ENCODE results near the gene ADAM15. TPM values are rescaled to one million over a fixed set of nuclear protein-coding genes. Genes with fewer than 3 reads are reported as not detected.

Gene ADAM15
- total RNA-seq, 1 donor from 2014 or later = 15.7 TPM

GRCh38 chr1:155110826-155111225, 59.7 kb downstream of the ADAM15 start:
- no peak for TF ChIP-seq EZH2 (IDR thresholded peaks at IDR 0.05)
- no peak for TF ChIP-seq EZH2phosphoT487 (IDR thresholded peaks at IDR 0.05)
- TF ChIP-seq, protein P1, sequence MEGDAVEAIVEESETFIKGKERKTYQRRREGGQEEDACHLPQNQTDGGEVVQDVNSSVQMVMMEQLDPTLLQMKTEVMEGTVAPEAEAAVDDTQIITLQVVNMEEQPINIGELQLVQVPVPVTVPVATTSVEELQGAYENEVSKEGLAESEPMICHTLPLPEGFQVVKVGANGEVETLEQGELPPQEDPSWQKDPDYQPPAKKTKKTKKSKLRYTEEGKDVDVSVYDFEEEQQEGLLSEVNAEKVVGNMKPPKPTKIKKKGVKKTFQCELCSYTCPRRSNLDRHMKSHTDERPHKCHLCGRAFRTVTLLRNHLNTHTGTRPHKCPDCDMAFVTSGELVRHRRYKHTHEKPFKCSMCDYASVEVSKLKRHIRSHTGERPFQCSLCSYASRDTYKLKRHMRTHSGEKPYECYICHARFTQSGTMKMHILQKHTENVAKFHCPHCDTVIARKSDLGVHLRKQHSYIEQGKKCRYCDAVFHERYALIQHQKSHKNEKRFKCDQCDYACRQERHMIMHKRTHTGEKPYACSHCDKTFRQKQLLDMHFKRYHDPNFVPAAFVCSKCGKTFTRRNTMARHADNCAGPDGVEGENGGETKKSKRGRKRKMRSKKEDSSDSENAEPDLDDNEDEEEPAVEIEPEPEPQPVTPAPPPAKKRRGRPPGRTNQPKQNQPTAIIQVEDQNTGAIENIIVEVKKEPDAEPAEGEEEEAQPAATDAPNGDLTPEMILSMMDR (IDR thresholded peaks at IDR 0.05) = no peak
- H3K9ac ChIP-seq = no peak overlapping the region
- no peaks in the 10 kb centered on the region for H3K4me1 ChIP-seq
- no peaks in the 10 kb centered on the region for H3F3A ChIP-seq (ENCODE audit: low read depth)
- peaks cover 7% of the 10 kb centered on the region for H3K4me1 Mint-ChIP-seq
- no peak overlapping the region for H3K27ac ChIP-seq
- H3K79me2 ChIP-seq (ENCODE audit: low read depth) = no peaks in the 10 kb centered on the region
- H3K9me3 ChIP-seq (ENCODE audit: low read depth) = no peaks in the 10 kb centered on the region
- no peaks in the 10 kb centered on the region for H3K36me3 ChIP-seq
- H3K4me3 Mint-ChIP-seq = no peak overlapping the region
- H2AFZ ChIP-seq (replicated peaks) = no peak overlapping the region
- H3K4me2 ChIP-seq = no peak overlapping the region
- no peaks in the 10 kb centered on the region for H3K9me3 Mint-ChIP-seq
- H3K27me3 ChIP-seq = peaks cover 10% of the 10 kb centered on the region
- no peaks in the 10 kb centered on the region for H4K20me1 ChIP-seq (ENCODE audit: low read depth)
- no peak overlapping the region for H3K4me3 ChIP-seq
- H3K36me3 Mint-ChIP-seq = no peaks in the 10 kb centered on the region
- no peak overlapping the region for H3K27ac Mint-ChIP-seq
- no peak for DNase-seq (ENCODE audit: low spot score)
- H3K27me3 Mint-ChIP-seq (ENCODE audit: insufficient read depth, low read depth) = peaks cover 10% of the 10 kb centered on the region

Other genes starting within 250 kb of the ADAM15 start
- gene KCNN3, start 181.0 kb upstream of the ADAM15 start, total RNA-seq (ENCODE audit: low replicate concordance) = 4.3 and 4.7 TPM in 2 replicates
- gene PMVK, start 114.6 kb upstream of the ADAM15 start, total RNA-seq (ENCODE audit: low replicate concordance) = 4.3 and 12.7 TPM in 2 replicates
- 21.4 and 64.0 TPM in 2 replicates for gene PBXIP1, start 95.2 kb upstream of the ADAM15 start, total RNA-seq (ENCODE audit: low replicate concordance)
- gene PYGO2, start 89.5 kb upstream of the ADAM15 start, total RNA-seq (ENCODE audit: low replicate concordance) = 32.1 and 48.1 TPM in 2 replicates
- gene SHC1, start 80.6 kb upstream of the ADAM15 start, total RNA-seq (ENCODE audit: low replicate concordance) = 69.0 and 86.5 TPM in 2 replicates
- 210 and 297 TPM in 2 replicates for gene CKS1B, start 76.6 kb upstream of the ADAM15 start, total RNA-seq (ENCODE audit: low replicate concordance)
- gene FLAD1, start 68.0 kb upstream of the ADAM15 start, total RNA-seq (ENCODE audit: low replicate concordance) = 19.3 and 47.4 TPM in 2 replicates
- gene LENEP, start 57.7 kb upstream of the ADAM15 start, total RNA-seq (ENCODE audit: low replicate concordance) = not detected in 2 replicates
- 4.7 and 15.7 TPM in 2 replicates for gene ZBTB7B, start 48.5 kb upstream of the ADAM15 start, total RNA-seq (ENCODE audit: low replicate concordance)
- gene DCST2, start 17.5 kb upstream of the ADAM15 start, total RNA-seq (ENCODE audit: low replicate concordance) = 1.8 and 2.0 TPM in 2 replicates
- not detected in 2 replicates for gene DCST1, start 17.5 kb upstream of the ADAM15 start, total RNA-seq (ENCODE audit: low replicate concordance)
- 10.7 and 18.4 TPM in 2 replicates for gene EFNA4, start 12.4 kb downstream of the ADAM15 start, total RNA-seq (ENCODE audit: low replicate concordance)
- 4.0 and 9.6 TPM in 2 replicates for gene EFNA3, start 27.5 kb downstream of the ADAM15 start, total RNA-seq (ENCODE audit: low replicate concordance)
- 0.34 and 0.65 TPM in 2 replicates for gene EFNA1, start 76.6 kb downstream of the ADAM15 start, total RNA-seq (ENCODE audit: low replicate concordance)
- 14.4 and 29.0 TPM in 2 replicates for gene SLC50A1, start 84.5 kb downstream of the ADAM15 start, total RNA-seq (ENCODE audit: low replicate concordance)
- 16.8 and 133 TPM in 2 replicates for gene DPM3, start 89.2 kb downstream of the ADAM15 start, total RNA-seq (ENCODE audit: low replicate concordance)
- gene KRTCAP2, start 122.0 kb downstream of the ADAM15 start, total RNA-seq (ENCODE audit: low replicate concordance) = 37.8 and 100 TPM in 2 replicates
- gene TRIM46, start 122.5 kb downstream of the ADAM15 start, total RNA-seq (ENCODE audit: low replicate concordance) = 3.9 and 10.2 TPM in 2 replicates
- 19.3 and 30.4 TPM in 2 replicates for gene THBS3, start 156.6 kb downstream of the ADAM15 start, total RNA-seq (ENCODE audit: low replicate concordance)
- 25.6 and 46.5 TPM in 2 replicates for gene MTX1, start 157.4 kb downstream of the ADAM15 start, total RNA-seq (ENCODE audit: low replicate concordance)
- gene ENTREP3, start 204.2 kb downstream of the ADAM15 start, total RNA-seq (ENCODE audit: low replicate concordance) = 4.8 and 14.9 TPM in 2 replicates
- gene SCAMP3, start 211.0 kb downstream of the ADAM15 start, total RNA-seq (ENCODE audit: low replicate concordance) = 21.8 and 44.8 TPM in 2 replicates
- gene CLK2, start 222.2 kb downstream of the ADAM15 start, total RNA-seq (ENCODE audit: low replicate concordance) = 41.7 and 62.2 TPM in 2 replicates
- gene HCN3, start 226.1 kb downstream of the ADAM15 start, total RNA-seq (ENCODE audit: low replicate concordance) = 1.9 and 5.9 TPM in 2 replicates

Data from neural progenitor cell (in vitro differentiated cells).